DMS114 treated with DMSO at 0.1 percent for 48 hours (cell line): ENCODE results near the gene RNF115.
"Not testable (repeated sequence)": the region's sequence is repeated elsewhere in the genome, so short reads cannot be mapped to it uniquely, and the experiment has no call there.

Experiments used
- DNase-seq: peaks from one replicate; lab custom pipeline; 2025; ENCODE audit not compliant: unreplicated experiment; lab: John Stamatoyannopoulos, UW

The RNF115 gene

DNA sequence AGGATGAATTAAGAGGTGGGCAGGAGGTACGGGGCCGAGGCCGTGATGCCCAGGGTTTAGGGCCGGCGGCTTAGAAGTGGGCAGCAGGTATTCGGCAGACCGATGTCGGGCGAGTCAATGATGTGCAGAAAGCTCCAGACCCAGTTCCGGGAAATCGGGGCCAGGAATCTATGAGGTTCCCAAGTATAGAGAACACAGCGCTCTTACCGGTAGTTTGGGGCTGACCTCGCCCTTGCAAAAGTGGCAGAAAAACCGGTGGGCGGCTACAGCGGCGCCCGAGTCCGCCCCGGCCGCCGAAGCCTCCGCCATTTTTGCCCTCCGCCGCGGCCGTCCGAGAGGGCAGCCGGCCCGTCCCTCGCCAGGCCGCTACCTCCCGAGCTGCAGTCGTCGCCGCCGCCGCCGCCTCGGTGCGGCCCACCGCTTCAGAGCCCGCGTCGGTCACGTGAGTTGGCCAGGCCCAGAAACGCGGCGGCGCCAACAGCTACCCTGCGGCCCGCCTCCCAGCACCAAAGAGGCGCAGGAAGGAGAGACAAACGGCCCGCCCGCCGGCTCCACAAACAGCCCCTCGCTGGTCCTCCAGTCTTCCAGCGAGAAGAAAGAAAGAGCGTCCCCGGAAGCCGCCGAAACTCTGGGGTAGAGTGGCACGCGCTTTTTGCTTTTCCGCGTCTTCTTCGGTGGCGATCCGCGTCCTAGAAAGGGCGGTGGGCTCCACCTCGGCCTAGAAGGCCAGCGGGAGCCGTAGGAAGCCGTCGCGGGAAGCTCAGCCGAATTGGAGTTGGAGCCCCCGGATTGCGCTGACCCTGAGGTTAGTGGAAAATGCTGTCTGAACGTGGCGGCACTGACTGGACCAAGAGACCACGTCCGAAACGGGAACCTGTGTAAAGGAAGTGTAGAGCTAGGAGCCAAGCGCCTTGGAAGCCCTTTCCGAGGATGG, at the start of gene RNF115, which contains the start of gene POLR3C:
Gene RNF115, minus strand, starts transcription at position 531 of the 934 bp plus-strand sequence. Its CDS starts 222 bp downstream, at position 309.
Gene POLR3C, plus strand, starts transcription at position 636 of the 934 bp plus-strand sequence. CDS start 1,577 bp downstream, outside the sequence.
- peak; percentile 94 for DNase-seq

DNA sequence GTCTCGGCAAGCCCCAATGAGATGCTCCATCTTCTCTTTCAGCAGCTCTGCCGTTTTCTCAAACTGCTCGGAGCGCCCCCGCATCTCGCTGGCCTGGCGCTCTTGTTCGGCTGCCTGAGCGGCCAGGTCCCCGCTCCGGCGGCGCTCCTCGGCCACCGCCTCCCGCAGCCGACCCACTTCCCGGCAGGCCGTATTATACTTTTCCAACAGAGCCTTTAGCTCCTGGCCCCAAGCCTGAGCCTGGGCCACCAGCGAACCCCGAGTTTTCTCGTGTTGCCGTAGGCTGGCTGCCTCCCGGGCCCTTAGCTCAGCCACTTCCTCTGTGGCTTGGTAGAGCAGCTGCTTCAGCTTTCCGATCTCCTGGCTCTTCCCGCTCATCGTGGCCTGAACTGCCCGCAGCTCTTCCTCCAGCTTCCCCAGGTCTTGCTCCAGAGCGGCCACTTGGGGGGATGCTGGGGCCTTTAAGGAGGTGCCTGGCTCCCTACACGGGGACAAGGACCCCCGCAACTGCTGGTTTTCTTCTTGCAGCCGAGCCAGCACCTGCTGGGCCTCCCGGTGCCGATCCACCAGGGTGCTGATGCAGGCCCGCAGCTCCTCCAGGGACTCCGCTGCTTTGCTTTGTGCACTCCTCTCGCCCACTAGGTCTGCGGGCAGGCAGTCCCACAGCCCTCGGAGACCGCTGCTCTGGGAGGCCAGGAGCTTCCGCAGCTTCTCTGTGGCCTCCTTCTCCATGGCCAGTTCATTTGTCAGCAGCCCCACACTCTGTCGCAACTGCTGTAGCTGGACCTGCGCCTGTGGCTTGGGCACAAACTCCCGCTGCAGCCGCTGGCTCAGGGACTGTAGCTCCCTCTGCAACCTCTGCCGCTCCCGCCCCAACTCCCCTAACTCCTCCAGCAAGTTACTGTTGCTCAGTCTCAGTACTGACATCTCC, 48.4 kb upstream of the RNF115 start:
- DNase-seq, result no peak

DNA sequence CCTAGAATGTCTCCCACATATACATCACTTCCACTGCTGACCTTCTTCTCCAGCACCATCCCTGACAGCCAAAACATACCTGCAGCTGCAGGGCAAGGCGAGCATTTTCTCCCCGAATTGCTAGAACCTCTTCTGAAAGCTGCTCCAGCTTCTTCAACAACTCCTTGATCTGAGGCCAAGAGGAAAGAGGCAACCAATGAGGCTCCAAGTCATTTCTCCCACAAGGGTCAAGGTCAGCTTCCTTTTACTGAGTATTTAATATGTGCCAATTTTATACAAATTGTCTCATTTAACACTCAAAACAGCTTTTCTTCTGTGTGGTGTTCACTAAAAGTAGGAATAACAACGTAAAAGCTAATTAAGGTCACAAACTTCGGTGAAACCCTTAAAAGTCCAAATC, 44.3 kb upstream of the RNF115 start:
- DNase-seq, result no peak

DNA sequence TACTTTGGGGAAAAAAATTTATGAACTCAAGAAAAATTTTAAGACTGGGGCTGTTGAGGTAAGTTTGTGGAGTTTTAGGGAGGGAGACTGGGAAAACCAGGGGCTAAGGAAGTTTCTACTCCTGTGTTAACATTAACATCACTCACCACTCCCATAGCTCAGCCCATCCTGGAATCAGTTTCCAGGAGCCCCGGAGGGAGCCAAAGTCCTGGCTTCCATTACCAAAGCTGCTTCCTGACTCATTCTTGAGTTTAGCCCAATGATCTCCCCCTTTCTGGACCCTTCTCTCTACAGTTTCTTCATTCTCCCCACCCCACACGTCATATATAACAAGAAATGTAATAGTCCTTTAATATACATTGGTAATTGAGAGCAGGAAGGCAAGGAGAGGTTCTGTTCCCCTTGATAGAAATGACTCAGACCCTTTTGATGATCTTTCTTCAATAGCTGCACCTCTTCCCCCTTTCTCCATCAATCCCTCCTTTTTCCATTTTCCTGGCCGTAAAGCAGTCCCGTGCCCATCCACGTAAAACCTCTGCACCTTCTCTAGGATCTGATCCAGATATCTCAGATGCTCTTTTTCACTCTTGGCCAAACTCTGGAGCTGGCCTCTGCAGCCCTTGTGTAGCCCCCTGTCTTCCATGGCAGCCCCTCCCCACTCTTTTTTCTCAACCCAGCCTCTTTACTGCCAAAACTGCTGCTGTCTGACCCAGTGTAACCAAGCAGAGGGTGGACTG, 39.6 kb upstream of the RNF115 start:
- no peak for DNase-seq

DNA sequence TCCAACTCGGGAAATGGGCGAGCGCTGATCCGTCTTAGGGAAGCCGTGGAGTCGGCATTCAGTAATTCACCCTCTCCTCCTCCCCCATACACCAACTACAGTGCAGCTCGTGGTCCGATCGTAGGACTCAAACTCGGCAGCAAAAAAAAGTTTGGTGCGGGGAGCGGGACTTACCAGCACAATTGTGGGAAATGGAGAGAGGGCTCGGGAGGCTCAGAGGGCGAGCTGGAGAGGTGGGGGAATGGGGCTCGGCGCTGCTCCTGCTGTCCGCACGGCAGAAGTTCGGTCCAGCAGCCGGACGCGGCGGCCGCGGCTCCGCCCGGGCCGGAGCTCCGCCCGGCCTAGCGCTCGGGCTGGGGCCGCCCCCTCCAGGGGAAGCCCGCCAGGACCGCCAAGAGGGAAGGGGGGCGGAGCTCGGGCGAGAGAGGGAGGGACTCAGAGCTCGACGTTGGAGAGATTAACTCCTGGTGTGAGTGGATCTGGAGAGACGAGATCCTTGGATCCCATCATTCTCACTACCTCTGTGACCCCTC, 35.7 kb upstream of the RNF115 start:
- peak; percentile 96 for DNase-seq

DNA sequence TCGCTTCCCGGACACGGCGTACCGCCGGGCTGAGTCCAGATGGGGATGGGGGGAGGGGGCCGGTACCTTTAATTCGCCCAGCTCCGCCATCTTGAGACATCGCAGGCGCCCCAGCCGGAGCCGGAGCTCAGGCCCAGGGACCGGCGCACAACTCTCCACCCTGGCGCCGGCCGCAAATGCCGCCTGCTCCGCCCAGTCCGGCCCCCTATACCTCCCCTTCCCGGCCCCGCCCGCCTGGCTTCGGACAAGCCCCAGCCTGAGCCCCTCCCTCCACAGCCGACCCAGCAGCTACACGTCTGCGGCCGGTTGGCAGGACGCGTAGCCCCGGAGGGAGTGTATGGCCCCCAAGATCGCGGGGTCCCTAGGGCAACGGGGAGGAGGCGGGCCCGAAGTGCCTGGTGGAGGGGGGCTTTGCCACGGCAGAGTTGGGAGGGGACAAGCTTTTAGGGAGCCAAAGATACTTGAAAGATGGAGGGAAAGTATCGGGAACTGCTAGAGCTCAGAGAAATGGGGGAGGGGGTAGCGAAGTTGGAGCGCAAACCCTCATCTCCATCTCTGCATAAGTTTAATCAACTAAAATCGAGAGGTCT, 35.1 kb upstream of the RNF115 start, which contains the start of gene PIAS3:
Gene PIAS3, minus strand, starts transcription at position 181 of the 590 bp plus-strand sequence. Its CDS starts 91 bp downstream, at position 90.
- peak; percentile 98 for DNase-seq

DNA sequence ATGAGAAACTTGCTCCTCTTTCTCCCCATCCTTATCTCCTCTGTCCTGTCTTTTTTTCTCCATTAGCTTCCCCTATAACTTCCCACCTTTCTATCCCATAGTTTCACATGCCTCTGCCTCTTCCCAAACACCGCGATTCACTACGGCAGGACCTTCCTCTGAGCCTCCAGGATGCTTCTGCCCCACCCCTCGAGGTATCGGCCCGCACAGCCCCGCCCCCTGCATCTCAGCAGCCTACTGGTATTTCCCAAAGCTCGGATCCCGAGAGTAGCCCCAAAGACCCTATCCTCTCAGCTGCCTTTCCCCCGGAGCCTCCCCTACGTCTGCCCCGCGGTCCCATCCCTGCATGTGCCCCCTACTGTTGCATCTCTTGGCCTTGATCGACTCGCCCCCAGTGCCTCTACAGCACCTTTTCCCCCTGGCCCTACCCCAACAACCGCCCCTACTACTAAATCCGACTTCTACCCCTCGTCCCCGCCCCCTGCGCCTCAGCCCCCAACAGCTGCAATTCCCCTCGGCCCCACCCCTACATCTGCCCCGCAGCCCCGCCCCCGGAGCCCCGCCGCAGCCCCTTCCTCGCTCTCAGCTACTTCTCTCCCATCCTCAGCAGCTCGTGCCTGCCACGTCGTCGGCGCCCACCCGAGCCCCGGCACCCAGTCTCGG, 34.5 kb upstream of the RNF115 start:
- peak; percentile 55 for DNase-seq

DNA sequence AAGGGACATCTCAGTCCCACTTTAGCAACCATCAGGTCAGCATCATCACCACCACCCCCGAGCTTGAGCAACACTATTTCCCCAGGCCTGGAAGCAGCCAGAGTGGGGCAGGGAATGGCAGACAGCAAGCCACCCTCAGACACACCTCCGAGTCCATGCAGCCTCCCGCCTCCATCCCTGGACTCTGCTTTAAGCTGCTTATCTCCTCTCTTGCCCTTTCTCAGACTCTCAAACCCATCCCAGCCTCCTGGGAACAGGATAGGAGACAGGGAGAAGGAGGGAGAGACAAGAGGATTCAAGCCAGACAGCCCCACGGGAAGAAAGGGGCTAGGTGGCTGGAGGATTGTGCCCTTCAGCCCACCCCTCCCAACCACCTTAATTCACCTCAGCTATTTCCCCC, 33.3 kb upstream of the RNF115 start:
- DNase-seq, result no peak

DNA sequence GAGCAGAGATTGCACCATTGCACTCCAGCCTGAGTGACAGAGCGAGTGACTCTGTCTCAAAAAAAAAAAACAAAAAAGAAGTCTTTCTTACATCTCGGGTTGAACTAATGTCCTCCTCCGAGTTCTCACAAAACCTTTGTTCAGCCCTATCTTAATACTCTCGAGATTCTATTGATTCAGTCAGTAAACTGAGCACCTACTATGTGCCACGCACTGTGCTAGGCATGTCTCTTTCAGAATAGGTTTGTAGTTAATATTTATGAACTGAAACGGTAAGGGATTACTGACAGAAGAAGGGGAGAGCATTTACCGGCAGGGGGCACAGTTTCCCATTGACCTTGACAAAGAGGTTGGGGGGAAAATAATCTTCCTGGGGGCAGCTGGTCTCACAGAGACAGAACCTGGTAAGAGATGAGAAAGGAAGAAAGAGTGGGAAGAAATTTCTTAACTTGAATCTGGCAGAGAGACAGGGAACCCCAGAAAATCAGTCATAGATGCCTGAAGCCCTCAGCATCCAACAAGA, 31.6 kb upstream of the RNF115 start:
- no peak for DNase-seq

DNA sequence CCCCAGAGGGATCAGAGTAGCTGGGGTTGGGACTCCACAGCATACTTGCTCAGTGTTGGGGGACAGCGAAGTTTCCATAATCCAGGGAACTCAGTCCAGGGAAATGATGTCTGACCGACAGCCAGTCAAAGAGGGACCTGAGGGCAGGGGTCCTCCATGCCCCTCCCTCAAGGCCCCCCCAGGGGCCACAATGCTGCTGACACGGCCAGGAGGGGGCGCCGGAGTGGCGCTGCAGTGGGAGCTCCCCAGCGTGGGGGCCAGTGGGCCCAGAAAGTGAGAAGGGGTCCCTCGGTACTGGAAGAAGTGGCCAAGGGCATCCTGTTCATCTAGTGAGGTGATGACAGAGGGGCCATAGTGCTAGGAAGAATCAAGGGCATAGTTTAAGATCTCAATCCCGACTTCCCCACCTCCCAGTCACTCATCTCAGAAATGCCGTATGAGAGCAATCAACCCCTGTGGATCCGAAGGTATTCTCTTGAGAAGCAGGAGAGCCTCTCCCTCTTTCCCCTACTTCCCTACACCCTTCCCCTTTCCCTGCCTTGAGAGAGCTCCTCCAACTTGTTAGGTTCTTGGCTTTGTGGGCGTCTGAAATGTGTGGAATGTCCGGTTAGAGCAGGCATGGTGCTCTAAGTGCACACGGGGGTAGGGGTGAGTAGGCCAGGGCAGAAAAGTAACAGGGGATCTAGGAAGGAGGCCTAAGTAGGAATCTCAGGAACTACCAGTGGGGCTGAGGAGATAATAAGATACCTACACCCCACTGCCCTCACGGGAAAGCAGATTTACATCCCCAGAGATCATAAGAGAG, 25.7 kb upstream of the RNF115 start:
- no peak for DNase-seq

DNA sequence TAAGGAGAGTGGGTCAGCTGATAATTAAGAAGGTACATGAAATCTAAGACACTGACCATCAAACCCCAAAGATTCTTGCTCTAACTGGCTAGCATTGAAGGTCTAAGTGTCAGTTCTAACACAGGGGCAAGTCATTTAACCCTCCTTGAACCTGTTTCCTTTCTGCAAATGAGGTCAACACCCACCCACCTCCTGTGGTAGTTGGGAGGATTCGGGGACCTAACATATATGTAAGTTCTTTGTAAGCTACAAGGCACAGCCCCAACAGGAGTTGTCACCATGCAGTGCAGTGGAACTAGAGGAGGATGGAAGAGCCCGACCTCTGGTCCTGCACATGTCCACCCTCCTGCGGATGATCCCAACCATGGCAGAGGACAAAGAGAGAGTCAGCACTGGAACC, 23.9 kb upstream of the RNF115 start:
- DNase-seq, result no peak

DNA sequence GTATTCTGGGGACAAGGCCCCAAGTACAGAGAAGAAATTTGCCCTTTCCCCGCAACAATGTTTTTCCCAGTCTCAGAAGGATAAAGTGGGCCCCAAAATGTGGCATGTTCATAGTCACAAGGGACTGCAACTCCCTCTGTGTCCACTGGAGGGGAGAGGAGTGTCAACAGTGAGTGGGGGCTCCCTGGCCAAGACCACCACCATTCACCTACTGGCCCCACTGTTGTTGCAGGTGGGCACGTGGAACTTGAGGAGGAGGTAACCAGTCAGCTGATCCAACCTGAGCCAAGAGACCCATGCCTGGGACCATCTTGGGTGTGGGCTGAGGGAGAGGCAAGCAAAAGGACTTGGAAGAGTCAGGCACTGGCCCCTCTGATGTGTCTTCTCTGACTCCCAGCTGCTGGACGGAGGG, 22.3 kb upstream of the RNF115 start:
- peak; percentile 56 for DNase-seq

DNA sequence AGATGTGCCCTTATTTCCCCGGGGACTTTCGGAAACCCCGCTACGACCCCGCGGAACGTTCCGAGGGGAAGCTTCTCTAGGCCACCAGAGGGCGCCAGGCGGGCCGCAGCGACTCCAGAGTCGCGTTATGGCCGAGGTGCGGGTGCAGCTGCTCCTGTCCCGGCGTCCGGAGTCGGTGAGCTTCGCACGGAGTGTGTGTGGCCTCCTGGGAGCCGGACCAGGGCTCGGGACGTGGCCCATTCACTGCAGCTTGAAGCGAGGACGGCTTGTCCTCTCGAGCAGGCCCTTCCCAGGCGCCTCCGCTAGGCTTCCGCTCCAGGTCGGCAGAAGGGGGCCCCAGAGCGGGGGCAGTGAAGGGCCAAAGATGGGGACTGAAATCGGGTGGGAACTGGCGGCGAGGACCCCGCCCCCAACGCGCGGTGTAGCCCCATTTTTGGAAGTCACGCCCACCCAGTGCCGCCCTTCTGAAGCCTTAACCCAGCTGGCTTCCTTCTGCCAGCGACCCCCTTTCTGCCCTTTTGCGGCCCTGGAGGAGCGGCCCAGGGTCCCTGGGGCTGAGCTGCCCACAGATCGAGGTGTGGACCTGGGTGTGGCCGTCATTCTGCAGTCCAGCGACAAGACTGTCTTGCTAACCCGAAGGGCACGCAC, 21.7 kb upstream of the RNF115 start, which contains the start of gene NUDT17:
Gene NUDT17, plus strand, starts transcription at position 117 of the 648 bp plus-strand sequence. Its CDS starts 11 bp downstream, at position 128.
- peak; percentile 75 for DNase-seq

DNA sequence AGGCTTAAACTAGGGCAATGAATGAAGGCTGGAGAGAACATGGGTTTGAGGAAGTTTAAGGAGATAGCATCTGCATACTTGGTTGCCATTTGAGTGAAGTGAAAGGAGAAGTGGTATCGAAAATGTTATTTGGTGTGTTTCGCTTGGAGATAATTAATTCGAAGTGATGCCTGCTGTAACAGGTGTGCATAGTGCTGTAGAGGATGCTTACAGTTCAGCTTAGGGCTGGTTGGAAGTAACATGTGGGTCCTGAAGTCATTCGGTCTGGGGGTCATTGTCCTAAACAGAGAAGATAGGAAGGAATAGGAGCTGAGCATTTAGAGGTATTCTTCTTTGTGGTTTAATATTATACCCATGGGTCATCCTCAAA, 21.2 kb upstream of the RNF115 start:
- peak; percentile 75 for DNase-seq

DNA sequence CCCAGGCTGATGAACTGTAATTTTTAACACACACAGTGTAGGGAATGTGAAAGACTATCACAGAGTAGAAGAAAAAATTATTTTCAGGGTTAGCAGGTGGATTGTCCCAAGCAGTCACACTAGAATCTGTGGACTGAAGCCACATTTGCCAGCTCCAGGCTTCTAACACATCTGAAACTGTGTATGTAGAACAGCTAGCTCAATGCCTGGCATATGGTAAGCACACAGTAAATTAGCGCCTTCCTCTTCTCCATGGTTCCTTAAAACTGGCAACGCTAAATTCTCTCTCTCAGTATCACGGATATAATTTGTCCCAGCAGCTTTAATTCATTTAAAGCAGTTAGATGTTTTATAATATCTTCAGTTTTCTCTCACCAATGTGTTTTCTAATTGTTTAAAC, 19.1 kb upstream of the RNF115 start:
- DNase-seq, result no peak

DNA sequence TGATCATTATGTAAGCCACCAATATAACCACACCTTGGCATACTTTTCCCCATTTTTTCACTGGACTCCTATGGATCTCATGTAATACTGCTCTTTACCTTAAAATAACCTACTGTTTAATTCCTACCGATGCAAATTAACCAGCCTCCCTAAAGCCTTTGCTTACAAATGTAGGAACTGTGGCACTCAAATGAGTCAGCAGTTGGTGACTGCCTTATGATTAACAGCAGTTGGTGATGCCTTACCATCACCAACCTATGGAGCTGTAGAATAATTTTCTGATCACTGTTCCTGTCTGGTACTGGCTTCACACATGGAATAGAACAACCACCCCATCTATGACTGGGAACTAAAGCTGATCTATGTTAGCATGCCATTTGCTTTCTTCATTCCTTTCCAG, 13.8 kb upstream of the RNF115 start:
- no peak for DNase-seq

DNA sequence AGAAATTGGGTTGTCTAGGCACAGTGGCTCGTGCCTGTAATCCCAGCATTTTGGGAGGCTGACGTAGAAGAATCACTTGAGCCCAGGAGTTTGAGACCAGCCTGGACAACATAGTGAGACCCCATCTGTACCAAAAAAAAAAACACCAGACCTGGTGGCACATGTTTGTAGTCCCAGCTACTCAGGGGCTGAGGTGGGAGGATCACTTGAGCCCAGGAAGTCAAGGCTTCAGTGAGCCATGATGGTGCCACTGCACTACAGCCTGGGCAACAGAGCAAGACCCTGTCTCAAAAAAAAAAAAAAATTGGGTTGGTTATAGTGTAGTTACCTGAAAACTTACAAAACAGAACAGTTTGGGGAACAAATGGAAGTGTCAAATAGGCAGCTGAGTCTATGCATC, 6.9 kb upstream of the RNF115 start:
- not testable (repeated sequence) for DNase-seq
